Activated CD8-positive, alpha-beta memory T cell treated with anti-CD3 and anti-CD28 coated beads, Interleukin-2, amount 50 U/mL, for 24 hours (primary cell): ENCODE data around the gene COG1.

Source experiments
- DNase-seq: peaks from one replicate; pipeline ENCODE4 v3.0.0-alpha.2; 2020; ENCODE audit errors: extremely low read depth

Gene COG1

DNA sequence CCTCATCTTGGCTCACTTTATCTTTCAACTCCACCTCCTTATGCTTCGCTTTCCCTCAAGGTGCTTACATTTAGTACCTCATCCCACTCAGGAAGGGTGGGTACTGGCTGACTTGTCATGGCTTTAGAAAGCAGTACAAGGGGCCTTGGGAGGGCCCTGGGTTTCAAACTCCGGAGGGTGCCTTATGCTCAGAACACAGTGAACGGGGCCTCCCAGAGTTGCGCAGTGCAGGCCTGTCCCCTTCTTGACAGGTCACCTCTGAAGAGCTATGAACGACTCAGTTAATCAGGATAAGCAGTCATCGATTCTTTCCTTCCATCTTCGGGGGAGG, 6.0 kb downstream of the COG1 start:
- DNase-seq: no peak

- DNase-seq: no peak
Observed at GRCh38 chr17:73199751-73200317, 7.0 kb downstream of the COG1 start.

DNA sequence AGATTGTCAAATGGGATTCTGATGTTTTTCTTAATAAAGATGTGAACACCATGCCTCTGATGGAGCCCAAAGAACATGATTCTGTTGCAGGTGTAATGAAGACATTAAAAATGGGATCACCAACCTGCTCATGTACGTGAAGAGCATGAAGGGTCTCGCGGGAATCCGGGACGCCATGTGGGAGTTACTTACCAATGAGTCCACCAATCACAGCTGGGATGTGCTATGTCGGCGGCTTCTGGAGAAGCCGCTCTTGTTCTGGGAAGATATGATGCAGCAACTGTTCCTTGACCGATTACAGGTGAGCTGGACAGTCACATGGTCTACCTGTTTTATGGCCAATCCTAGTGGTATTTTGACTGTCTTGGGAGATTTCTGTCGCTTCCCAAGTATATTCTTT, 7.6 kb downstream of the COG1 start:
- no peak for DNase-seq

DNA sequence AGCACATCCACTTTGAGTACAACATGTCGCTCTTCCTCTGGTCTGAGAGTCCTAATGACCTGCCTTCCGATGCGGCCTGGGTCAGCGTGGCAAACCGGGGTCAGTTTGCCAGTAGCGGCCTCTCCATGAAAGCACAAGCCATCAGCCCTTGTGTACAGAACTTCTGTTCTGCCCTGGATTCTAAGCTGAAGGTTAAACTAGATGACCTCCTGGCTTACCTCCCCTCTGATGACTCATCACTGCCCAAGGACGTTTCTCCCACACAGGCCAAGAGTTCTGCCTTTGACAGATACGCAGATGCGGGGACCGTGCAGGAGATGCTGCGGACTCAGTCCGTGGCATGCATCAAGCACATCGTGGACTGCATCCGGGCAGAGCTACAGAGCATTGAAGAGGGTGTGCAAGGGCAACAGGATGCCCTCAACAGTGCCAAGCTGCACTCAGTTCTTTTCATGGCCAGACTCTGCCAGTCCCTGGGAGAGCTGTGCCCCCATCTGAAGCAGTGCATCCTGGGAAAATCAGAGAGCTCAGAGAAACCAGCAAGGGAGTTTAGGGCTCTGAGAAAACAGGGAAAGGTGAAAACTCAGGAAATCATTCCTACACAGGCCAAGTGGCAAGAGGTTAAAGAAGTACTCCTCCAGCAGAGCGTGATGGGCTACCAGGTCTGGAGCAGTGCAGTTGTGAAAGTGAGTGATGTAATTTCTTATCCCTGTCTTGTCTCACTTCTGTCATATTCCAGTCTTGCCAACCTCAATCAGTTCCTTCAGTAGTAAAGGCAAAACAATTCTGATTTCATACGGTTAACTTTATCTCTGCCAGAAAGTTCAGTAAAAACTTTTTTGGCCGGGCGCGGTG, 8.6 kb downstream of the COG1 start:
- no peak for DNase-seq

GRCh38 chr17:73203135-73203787, 10.4 kb downstream of the COG1 start:
- DNase-seq: no peak

GRCh38 chr17:73203788-73204479, 11.1 kb downstream of the COG1 start:
- no peak for DNase-seq

DNA sequence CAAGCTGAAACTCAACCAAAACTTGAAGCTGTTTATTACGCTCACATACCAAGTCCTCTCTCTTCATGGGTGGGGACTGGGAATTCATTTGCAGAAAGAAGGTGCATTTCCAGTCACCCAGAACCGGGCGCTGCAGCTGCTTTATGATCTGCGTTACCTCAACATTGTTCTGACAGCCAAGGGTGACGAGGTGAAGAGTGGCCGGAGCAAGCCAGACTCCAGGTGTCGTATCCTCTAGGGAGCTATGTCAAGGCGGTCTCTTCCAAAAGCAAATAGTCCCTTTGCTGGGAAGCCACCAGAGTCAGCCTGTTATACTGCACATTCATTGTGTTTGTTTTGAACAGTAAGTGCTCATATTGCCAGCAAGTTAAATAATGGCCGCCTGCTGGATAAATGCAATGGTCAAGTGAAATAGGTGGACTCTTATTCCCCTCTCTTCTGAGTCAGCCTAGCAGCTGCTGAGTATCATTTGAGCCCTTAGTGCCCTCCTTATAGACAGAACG, 12.7 kb downstream of the COG1 start:
- no peak for DNase-seq

DNA sequence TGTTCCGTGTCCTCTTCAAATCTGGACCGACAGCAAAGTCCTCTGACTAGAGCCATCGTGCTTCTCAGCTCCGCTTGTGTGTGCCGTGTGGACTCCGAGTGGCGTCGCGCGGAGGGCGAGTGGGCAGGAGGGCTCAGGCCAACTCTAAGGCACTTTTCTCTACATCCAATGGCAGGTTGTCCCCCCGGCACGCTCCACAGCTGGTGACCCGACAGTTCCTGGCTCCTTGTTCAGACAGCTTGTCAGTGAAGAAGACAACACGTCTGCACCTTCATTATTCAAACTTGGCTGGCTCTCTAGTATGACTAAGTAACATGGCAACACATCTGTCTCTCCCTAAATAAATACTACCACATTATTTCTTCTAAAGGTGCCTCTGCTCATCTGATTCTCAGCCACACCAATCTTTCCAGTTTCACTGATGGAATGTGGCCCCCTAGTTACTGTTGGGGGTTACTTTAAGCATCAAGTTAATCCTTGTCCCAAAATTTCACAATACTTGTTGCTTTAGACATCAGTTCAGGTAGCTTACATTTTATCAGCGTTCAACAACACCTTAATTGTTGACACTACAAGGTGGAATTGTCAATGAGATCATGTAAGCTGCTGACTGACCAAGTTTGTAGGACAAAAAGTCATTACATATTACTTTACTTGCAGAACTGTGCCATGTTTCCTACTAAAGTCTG, 15.4 kb downstream of the COG1 start:
- no peak for DNase-seq

DNA sequence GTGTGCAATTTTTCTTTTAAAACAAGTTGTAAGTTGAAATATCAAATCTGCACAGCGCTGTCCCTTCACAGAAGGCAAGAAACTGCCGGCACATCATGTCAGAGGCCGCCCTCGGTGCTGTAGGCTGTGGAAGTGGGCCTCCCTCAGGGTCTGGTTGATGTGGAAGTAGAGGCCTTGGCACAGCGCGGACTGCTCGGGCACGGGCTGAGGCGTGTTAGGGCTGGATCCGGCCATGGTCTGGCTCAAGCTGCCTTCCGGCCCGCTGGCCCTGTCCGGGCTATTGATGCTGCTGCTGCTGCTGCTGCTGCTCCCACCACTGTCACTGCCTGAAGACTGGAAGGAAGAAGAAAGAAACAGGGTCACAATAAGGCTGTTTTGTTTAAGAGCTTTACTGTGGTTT, 16.6 kb downstream of the COG1 start:
- no peak for DNase-seq

DNA sequence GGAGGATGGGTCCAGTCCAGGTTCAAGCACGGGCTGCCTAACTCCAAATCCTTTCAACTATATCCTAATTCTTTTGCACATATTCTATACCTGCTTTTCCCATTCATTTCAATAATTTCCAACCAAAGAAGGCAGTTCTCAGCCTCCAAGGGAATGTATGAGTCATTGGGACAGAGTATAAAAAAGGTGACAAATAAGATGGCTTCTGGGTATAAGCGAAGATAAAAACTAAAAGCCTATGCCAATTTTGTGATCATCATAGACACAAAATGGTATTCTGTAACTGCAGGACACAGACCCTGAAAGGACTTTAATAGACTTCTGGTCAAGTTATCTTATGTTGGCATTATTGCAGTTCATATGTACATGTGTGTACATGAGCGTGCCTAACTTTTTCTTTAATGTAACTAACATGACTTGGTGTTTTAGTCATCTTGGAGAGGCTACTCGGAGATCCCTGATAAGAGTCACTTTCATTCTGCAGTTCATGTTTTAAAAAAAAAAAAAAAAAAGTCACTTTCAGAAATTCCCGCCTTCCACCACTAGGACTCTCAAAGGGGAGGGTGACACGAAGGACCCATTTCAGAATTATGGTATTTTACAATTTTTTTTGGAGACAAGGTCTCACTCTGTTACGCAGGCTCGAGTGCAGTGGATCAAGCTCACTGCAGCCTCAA, 17.3 kb downstream of the COG1 start:
- DNase-seq: no peak

GRCh38 chr17:73211745-73212144, 18.9 kb downstream of the COG1 start:
- no peak for DNase-seq

DNA sequence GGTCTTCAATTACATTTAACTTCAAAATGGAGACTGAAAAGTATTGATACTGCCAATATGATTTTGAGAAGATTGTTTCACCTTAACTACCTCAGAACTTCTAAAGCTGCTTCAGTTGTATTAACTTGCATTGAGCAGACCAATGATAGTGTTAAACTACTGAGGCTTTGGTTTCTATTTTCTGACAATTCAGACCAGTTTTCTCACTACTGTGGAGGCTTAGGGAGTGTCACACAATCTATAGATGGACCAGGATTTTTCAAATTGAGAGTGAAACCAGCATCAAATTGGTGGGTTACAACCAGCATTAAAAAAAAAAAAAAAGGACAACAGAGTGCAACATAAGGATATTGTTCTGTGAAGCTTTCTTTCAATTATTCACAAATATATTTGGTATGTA, 21.2 kb downstream of the COG1 start:
- no peak for DNase-seq

DNA sequence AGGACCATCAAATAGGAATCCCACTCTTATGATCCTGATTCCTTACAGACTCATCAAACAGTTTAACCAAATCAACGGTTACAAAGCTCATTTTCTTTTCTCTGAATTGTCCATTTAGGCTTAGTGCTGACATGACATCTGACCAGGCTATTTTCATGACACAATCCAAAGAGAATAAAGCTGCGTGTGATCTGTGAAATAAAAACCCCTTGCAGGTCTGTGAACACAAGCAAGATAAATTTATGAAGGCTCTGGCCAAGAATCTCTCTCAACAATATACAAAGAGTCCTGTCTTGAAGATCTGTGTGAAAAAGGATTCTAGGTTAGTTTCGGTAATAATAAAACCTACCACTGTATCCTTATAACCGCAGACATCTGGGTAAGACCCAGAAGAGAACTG, 22.0 kb downstream of the COG1 start:
- DNase-seq: no peak

DNA sequence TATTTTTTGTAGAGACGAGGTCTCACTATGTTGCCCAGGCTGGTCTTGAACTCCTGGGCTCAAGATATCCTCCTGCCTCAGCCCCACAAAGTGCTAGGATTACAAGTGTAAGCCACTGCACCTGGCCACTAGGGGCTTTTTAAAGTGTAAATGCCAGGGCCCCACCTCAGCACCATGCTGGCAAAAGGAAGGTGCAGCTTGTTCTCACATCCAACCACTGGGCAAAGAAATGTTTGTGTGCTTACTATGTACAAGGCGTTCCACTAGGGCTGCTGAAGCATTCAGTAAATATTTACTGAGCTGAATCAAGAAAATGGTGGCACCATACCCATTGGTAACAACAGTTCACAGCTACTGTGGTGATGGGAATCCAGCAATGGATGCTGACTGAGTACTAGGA, 22.6 kb downstream of the COG1 start:
- no peak for DNase-seq

GRCh38 chr17:73223626-73224230, 30.9 kb downstream of the COG1 start:
- no peak for DNase-seq

GRCh38 chr17:73224237-73224636, 31.4 kb downstream of the COG1 start:
- no peak for DNase-seq

- DNase-seq: no peak
Observed at GRCh38 chr17:73224663-73225305, 31.9 kb downstream of the COG1 start.

DNA sequence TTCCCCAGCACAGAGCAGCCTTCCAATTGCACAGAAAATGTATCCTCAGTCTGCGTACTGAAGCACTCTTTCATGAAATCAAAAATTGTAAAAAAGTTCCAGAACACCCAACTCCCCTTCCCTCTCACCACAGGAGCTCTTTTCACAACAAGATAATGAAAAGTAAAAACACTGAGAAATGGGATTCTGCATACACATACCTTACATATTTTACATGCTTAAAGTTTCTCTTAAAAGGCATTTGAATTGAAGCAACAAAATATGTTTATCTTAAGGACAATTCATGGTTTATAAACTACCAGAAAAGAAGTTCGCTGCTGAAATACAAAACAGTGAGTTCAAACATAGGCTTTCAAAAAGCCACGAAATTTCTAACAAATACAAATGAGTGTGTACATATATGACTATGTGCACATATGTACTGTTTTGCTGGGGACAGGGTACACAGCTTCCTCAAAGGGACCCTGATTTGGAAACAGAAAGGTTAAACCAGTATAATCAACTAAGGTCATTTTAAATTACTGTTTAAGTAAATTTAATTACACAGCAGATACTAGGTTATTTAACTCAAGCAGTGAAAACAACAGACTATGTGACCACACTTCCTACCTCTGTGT, 33.8 kb downstream of the COG1 start:
- DNase-seq: no peak

DNA sequence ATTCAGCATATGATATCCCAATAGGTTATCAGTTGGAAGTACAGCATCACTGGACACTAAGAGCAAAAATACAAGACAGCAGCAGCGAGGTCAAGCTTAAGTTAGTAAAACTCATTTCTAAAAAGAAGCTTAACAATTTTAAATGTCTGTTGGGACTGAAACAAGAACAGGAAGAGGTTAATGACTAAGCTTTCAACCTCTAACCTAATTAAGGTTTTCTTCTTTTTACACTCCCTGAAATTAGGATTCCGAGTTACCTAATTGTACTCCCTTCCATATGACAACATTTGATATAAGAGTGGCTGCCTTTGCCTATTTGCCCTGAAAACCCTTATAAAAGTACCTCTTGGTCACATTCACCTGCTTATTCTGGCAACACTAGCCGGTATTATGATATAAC, 34.5 kb downstream of the COG1 start:
- no peak for DNase-seq

GRCh38 chr17:73227944-73228343, 35.1 kb downstream of the COG1 start:
- no peak for DNase-seq
